Measurements from ENCODE around the gene MRPL16. TPM values are rescaled to one million over a fixed set of nuclear protein-coding genes. Genes with fewer than 3 reads are reported as not detected.
"Not testable (repeated sequence)": the region's sequence is repeated elsewhere in the genome, so short reads cannot be mapped to it uniquely, and the experiment has no call there.

Gene MRPL16
- total RNA-seq: 100 to 1,000 TPM in 1 of 2 donors, 10 to 100 TPM in 1; 87.9 to 103 TPM
- 65.8 TPM for polyA plus RNA-seq (ENCODE audit: insufficient read depth, low read depth, low replicate concordance)
- long read RNA-seq, donor 1, transcript MRPL16-201 (4 exons, 1,182 nt): major isoform, 94 of 99 reads
- long read RNA-seq, donor 1, partial matches to known transcripts: 0 of 99 reads
- long read RNA-seq, donor 1, other reads (novel, unspliced or antisense): 0 of 99 reads
- long read RNA-seq, donor 2, transcript MRPL16-201 (4 exons, 1,182 nt): major isoform, 37 of 38 reads
- long read RNA-seq, donor 2, partial matches to known transcripts: 0 of 38 reads
- long read RNA-seq, donor 2, other reads (novel, unspliced or antisense): 0 of 38 reads

DNA sequence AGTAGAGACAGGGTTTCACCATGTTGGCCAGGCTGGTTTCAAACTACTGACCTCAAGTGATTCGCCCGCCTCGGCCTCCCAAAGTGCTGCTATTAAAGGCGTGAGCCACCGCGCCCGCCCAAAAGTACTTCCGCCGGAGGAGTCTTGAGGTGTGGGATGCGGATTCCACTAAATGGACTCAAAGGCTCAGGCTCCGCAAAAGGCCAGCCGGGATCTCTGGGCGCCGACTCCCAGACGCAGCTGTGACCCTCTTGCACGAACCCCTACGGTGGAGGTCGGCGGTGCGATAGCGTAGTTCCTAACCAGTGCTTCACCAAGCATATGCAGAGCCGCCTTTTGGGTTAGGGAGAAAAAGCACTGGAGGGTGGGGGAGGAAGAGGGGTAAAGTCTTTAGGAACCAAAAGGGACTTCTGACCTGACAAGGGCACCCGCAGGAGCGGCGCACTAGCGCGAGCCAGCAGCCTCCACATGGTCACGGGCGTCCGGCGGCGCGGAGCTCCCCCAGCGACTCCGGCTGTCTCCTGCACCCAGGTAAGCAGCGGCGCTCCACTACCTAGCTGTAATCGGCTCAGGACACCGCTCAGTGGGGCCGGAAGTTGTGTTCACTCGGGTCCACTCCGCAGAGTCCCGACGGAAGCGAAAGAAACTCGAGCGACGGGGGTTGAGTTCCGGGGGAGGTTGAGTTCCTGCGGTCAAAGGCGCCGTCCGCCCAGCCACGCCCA lies at the start of gene MRPL16:
TSS of gene MRPL16 (minus strand) at position 590 of the 722 bp plus-strand sequence. CDS start at position 470, 120 bp downstream.
- DNase-seq: peak; percentile 91
- 1% methylated on average over 25 to 54 of the region's 54 CpGs for WGBS, 2 donors
- Histone ChIP-seq H3K27ac (peak within 1 kb of the TSS; percentile 85 to 88), H3K27me3 (no peaks in the 10 kb centered on the region), H3K36me3 (ENCODE audit: low read depth, missing control alignments) (no peaks in the 10 kb centered on the region), H3K4me3 (peak within 1 kb of the TSS; percentile 84 to 92), H3K4me1 (peaks cover 4% of the 10 kb centered on the region), H3K9me3 (no peaks in the 10 kb centered on the region)
- intact Hi-C loops (cut with DNase I; ENCODE audit: low total_unique reads): no loop called here
- TF ChIP-seq, protein P1, sequence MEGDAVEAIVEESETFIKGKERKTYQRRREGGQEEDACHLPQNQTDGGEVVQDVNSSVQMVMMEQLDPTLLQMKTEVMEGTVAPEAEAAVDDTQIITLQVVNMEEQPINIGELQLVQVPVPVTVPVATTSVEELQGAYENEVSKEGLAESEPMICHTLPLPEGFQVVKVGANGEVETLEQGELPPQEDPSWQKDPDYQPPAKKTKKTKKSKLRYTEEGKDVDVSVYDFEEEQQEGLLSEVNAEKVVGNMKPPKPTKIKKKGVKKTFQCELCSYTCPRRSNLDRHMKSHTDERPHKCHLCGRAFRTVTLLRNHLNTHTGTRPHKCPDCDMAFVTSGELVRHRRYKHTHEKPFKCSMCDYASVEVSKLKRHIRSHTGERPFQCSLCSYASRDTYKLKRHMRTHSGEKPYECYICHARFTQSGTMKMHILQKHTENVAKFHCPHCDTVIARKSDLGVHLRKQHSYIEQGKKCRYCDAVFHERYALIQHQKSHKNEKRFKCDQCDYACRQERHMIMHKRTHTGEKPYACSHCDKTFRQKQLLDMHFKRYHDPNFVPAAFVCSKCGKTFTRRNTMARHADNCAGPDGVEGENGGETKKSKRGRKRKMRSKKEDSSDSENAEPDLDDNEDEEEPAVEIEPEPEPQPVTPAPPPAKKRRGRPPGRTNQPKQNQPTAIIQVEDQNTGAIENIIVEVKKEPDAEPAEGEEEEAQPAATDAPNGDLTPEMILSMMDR (IDR thresholded peaks at IDR 0.05): no peak
- no peak for TF ChIP-seq POLR2A (IDR thresholded peaks at IDR 0.05)

DNA sequence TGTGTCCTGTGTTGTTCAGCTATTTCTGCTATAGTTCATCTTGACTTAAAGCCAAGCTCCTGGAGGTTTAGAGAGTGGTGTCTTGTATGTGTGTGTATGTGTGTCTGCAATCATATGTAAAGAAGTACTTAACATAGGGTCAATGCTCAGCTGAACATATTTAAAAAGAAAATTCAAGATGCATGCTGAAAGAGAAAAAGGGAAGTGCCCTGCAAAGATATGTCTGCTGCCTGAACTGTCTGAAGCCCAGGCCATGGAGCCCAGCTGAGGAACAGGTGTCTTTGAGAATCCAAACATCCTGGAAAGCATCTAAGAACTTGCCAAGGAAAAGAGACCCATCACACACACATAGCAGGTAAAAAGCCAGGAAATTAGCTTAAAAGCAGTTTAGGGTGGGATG lies 49.1 kb upstream of the MRPL16 start:
- Histone ChIP-seq H3K9me3 (no peaks in the 10 kb centered on the region), H3K27me3 (no peaks in the 10 kb centered on the region), H3K27ac (no peak overlapping the region), H3K36me3 (ENCODE audit: low read depth, missing control alignments) (no peaks in the 10 kb centered on the region), H3K4me1 (no peaks in the 10 kb centered on the region), H3K4me3 (no peak overlapping the region)
- no peak for TF ChIP-seq POLR2A (IDR thresholded peaks at IDR 0.05)
- TF ChIP-seq, protein P1 (IDR thresholded peaks at IDR 0.05): no peak
- DNase-seq: no peak
- intact Hi-C loops (cut with DNase I; ENCODE audit: low total_unique reads): no loop called here

DNA sequence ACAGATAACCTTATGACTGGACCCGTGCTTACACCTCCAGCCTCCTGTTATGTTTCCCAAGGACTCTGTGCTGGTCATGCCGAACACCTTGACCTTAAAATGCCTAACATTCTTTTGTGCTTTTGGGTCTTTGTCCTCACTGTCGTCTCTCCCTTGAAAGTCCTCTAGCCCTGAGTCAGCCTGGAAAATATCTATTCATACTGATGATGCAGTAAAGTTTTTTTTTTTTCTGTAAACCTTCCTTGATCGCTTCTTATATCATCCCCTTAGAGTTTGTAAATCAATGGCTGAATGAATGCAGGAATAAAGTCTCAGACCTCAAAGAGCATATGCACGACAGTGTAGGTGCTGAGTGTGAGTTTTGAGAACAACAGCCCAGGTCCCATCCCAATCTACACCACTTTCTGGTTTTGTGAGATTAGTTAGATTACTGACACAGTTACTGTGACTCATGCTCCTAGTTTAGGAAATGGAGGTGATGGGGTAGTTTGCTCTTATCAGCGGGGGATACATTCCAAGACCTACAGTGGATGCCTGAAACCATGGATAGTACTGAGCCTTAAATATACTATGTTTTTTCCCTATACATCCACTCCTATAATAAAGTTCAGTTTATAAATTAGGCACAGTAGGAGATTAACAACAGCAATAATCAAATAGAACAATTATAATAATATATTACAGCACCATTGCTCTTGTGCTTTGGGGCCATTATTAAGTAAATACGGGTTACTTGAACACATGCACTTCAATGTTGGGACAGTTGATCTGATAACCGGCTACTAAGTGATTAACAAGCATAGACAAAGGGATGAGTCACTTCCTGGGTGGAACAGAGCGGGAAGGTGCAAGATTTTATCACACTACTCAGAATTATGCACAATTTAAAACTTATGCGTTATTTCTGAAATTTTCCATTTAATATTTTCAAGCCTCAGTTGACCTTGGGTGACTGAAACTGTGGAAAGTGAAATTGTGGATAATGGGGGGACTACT lies 47.2 kb upstream of the MRPL16 start:
- Histone ChIP-seq H3K27ac (no peak overlapping the region), H3K4me1 (no peaks in the 10 kb centered on the region), H3K4me3 (no peak overlapping the region), H3K36me3 (ENCODE audit: low read depth, missing control alignments) (no peaks in the 10 kb centered on the region), H3K27me3 (no peaks in the 10 kb centered on the region), H3K9me3 (no peaks in the 10 kb centered on the region)
- 74% methylated on average over 10 of the region's 10 CpGs for WGBS, 2 donors
- intact Hi-C loops (cut with DNase I; ENCODE audit: low total_unique reads): no loop called here
- DNase-seq: no peak
- TF ChIP-seq POLR2A (IDR thresholded peaks at IDR 0.05): no peak
- TF ChIP-seq, protein P1 (IDR thresholded peaks at IDR 0.05): no peak

DNA sequence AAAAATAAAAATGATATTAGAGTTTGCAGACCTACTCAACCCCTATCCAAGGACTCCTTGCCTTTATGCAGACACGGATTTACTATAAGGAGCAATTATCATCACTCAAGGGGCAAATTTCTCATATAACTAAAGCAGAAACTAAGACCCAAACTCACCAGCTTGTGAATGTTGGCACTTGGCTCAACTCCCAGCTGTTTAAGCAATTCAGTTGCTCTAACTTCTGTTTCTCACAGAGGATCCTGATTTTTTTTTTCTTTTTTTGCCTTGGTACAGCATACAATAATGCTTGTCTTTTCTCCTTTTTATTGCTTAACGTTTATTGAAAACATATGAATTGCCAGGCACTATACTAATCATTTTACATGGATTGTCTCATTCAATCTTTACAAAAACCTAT lies 44.3 kb upstream of the MRPL16 start:
- intact Hi-C loops (cut with DNase I; ENCODE audit: low total_unique reads): no loop called here
- H3K9me3 ChIP-seq: no peaks in the 10 kb centered on the region
- no peak overlapping the region for H3K4me3 ChIP-seq
- TF ChIP-seq, protein P1 (IDR thresholded peaks at IDR 0.05): no peak
- no peak for TF ChIP-seq POLR2A (IDR thresholded peaks at IDR 0.05)
- H3K4me1 ChIP-seq: no peaks in the 10 kb centered on the region
- no peaks in the 10 kb centered on the region for H3K36me3 ChIP-seq (ENCODE audit: low read depth, missing control alignments)
- DNase-seq: no peak
- 68 to 76% methylated on average over 2 of the region's 2 CpGs for WGBS, 2 donors
- no peak overlapping the region for H3K27ac ChIP-seq
- no peaks in the 10 kb centered on the region for H3K27me3 ChIP-seq

DNA sequence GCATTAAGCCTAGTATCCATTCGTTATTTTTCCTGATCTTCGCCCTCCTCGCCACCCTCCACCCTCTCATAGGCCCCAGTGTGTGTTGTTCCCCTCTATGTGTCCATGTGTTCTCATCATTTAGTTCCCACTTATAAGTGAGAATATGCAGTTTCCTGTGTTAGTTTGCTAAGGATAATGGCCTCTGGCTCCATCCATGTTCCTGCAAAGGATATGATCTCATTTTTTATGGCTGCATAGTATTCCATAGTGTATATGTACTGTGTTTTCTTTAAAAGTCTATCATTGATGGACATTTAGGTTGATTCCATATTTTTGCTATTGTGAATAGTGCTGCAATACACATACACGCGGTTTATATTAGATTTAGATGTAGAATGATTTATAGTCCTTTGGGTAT lies 40.8 kb upstream of the MRPL16 start:
- H3K4me3 ChIP-seq; H3K36me3 ChIP-seq (ENCODE audit: low read depth, missing control alignments); H3K9me3 ChIP-seq; DNase-seq; H3K27me3 ChIP-seq; intact Hi-C loops (cut with DNase I; ENCODE audit: low total_unique reads); H3K4me1 ChIP-seq; H3K27ac ChIP-seq: not testable (repeated sequence)
- WGBS, 2 donors: 88 to 91% methylated on average over 5 of the region's 5 CpGs

DNA sequence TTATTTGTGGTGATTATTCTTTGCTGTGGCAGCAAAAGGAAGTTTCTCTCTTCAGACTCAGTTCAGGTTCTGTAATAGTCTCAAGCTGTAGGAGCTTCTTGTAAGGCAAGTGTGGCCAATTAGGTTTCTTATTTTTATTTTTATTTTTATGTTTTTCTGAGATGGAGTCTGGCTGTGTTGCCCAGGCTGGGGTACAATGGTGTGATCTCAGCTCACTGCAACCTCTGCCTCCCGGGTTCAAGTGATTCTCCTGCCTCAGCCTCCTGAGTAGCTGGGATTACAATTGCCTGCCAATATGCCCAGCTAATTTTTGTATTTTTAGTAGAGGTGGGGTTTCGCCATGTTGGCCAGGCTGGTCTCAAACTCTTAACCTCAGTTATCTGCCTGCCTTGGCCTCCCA lies 39.0 kb upstream of the MRPL16 start:
- H3K4me1 ChIP-seq; intact Hi-C loops (cut with DNase I; ENCODE audit: low total_unique reads); H3K9me3 ChIP-seq; H3K4me3 ChIP-seq; DNase-seq; H3K27ac ChIP-seq; H3K36me3 ChIP-seq (ENCODE audit: low read depth, missing control alignments); H3K27me3 ChIP-seq: not testable (repeated sequence)
- WGBS, 2 donors: 90% methylated on average over 2 of the region's 2 CpGs
